OCI-LY7 (cell line): Measurements from ENCODE around the gene CHPT1. TPM values are rescaled to one million over a fixed set of nuclear protein-coding genes. Genes with fewer than 3 reads are reported as not detected.

Experiments used
- BruUV-seq: library from RNA; stranded (reverse); fragments of 400-500 nt; replicated peaks from 2 replicates; lab custom pipeline; 2021; lab: Mats Ljungman, UMichigan
- CTCF ChIA-PET: fragments of 300-600 bp; sonication (Branson Sonifier 250); formaldehyde crosslinking; loops from one replicate; lab custom pipeline; 2022; ENCODE audit warnings: antibody characterized with exemption; ENCODE audit not compliant: unreplicated experiment; lab: Charles Lee
- POLR2A ChIA-PET: fragments of 300-600 bp; sonication (Branson Sonifier 250); formaldehyde crosslinking; loops from one replicate; lab custom pipeline; 2022; ENCODE audit warnings: antibody characterized with exemption; lab: Charles Lee
- DNase-seq: peaks from one replicate; pipeline ENCODE4 v3.0.0-alpha.2; 2015; ENCODE audit warnings: low spot score
- H2AFZ ChIP-seq: fragments of 200-600 bp; sonication (generic), shearing (Covaris generic); 2 replicates; pipeline ENCODE4 v1.6.1; 2014; ENCODE audit warnings: mild to moderate bottlenecking, antibody characterized with exemption, low read length, moderate library complexity
- H3K27ac ChIP-seq: fragments of 200-600 bp; sonication (generic); 2 replicates; pipeline ENCODE4 v1.5.1; 2014; ENCODE audit warnings: mixed run types, low read depth, mild to moderate bottlenecking, moderate library complexity, low read length, inconsistent platforms; ENCODE audit not compliant: poor library complexity, severe bottlenecking
- H3K36me3 ChIP-seq: fragments of 200-600 bp; sonication (generic); 2 replicates; pipeline ENCODE4 v1.6.1; 2014; ENCODE audit warnings: mild to moderate bottlenecking, antibody characterized with exemption, low read length, moderate library complexity, mixed read lengths; ENCODE audit not compliant: insufficient read depth
- H3K4me1 ChIP-seq: fragments of 200-600 bp; sonication (generic); 2 replicates; pipeline ENCODE4 v1.5.1; 2014; ENCODE audit warnings: mild to moderate bottlenecking, low read length; ENCODE audit not compliant: insufficient read depth, poor library complexity, severe bottlenecking
- H3K4me2 ChIP-seq: fragments of 200-600 bp; sonication (generic); 2 replicates; pipeline ENCODE4 v1.6.1; 2014; ENCODE audit warnings: mild to moderate bottlenecking, low read length
- H3K4me3 ChIP-seq: fragments of 200-600 bp; sonication (generic); 2 replicates; pipeline ENCODE4 v1.5.1; 2014; ENCODE audit warnings: mild to moderate bottlenecking, low read depth, low read length; ENCODE audit not compliant: poor library complexity, severe bottlenecking
- H3K79me2 ChIP-seq: fragments of 200-600 bp; sonication (generic); 2 replicates; pipeline ENCODE4 v1.6.1; 2016; ENCODE audit warnings: low read depth, mild to moderate bottlenecking, low read length, moderate library complexity, mixed read lengths; ENCODE audit not compliant: insufficient read depth
- H3K9me2 ChIP-seq: fragments of 200-600 bp; sonication (generic); 2 replicates; pipeline ENCODE4 v1.6.1; 2016; ENCODE audit warnings: mild to moderate bottlenecking, low read length, mixed read lengths; ENCODE audit not compliant: insufficient read depth
- H3K9me3 ChIP-seq: fragments of 200-600 bp; sonication (generic); 2 replicates; pipeline ENCODE4 v1.6.1; 2014; ENCODE audit warnings: mild to moderate bottlenecking, mixed run types, low read length, mixed read lengths
- H4K20me1 ChIP-seq: fragments of 200-600 bp; sonication (generic); 2 replicates; pipeline ENCODE4 v1.6.1; 2014; ENCODE audit warnings: mild to moderate bottlenecking, antibody characterized with exemption, low read length, moderate library complexity, mixed read lengths; ENCODE audit not compliant: insufficient read depth
- CTCF ChIP-seq: fragments of 200-600 bp; sonication (generic); conservative IDR thresholded peaks from 2 replicates; pipeline ENCODE4 v1.5.1; 2014; ENCODE audit warnings: mild to moderate bottlenecking, antibody characterized with exemption, low read length, moderate library complexity, mixed read lengths
- EZH2phosphoT487 ChIP-seq: fragments of 200-600 bp; sonication (generic); IDR thresholded peaks from 2 replicates; pipeline ENCODE4 v1.6.1; 2018; ENCODE audit warnings: low read depth, borderline replicate concordance, mild to moderate bottlenecking, mixed run types, antibody characterized with exemption, low read length, moderate library complexity, mixed read lengths
- intact Hi-C: fragments of 100-400 bp; cut with micrococcal nuclease; formaldehyde crosslinking; loops from one replicate; pipeline ENCODE4 v1.10.0; 2022; ENCODE audit not compliant: unreplicated experiment
- total RNA-seq, 2 experiments: library from RNA; depleted of rRNA in 1 of 2; stranded (reverse); fragments of >200 nt in 1 of 2; shearing (Covaris generic) in 1 of 2; gene quantifications; 2 replicates each; pipeline ENCODE4 v1.2.3, GENCODE V29; 2014 to 2022

CHPT1 gene
- total RNA-seq, 2 experiments from 2014 or later, result 44.3 to 56.6 TPM

- DNase-seq, result no peak
- Histone ChIP-seq H2AFZ (no peak overlapping the region), H3K36me3 (peaks cover 6% of the 10 kb centered on the region), H4K20me1 (0 out of 2 replicates have a peak, but pooled peaks cover 3% of the 10 kb centered on the region), H3K9me3 (no peaks in the 10 kb centered on the region), H3K4me2 (no peak overlapping the region), H3K4me3 (no peak overlapping the region), H3K4me1 (peaks cover 4% of the 10 kb centered on the region), H3K79me2 (peaks cover 6% of the 10 kb centered on the region; the same call in 1 of the 2 replicates), H3K9me2 (no peaks in the 10 kb centered on the region), H3K27ac (no peak overlapping the region)
- ChIA-PET CTCF (no interaction called here), POLR2A (no interaction called here)
- no TSS peak for BruUV-seq
- intact Hi-C loops, result no loop called here
- TF ChIP-seq EZH2phosphoT487 (no peak), CTCF (no peak)
Measured at GRCh38 chr12:101714877-101715444, 17.5 kb downstream of the CHPT1 start.

- Histone ChIP-seq H3K27ac (no peak overlapping the region), H3K4me2 (no peak overlapping the region), H3K79me2 (no peaks in the 10 kb centered on the region), H3K4me1 (peaks cover 4% of the 10 kb centered on the region), H2AFZ (no peak overlapping the region), H3K9me3 (no peaks in the 10 kb centered on the region), H3K36me3 (peaks cover 11% of the 10 kb centered on the region), H4K20me1 (no peaks in the 10 kb centered on the region), H3K9me2 (no peaks in the 10 kb centered on the region), H3K4me3 (no peak overlapping the region)
- no peak for TF ChIP-seq EZH2phosphoT487
- no peak for TF ChIP-seq CTCF
- intact Hi-C loops, result no loop called here
- ChIA-PET CTCF (no interaction called here), POLR2A (interaction anchor here (1.1 to 1.4 kb wide), 3 partner anchors 11 to 15 kb away, joined by 4 read pairs; no protein-coding TSS in a partner anchor)
- no TSS peak for BruUV-seq
- no peak for DNase-seq
Measured at GRCh38 chr12:101719566-101719965, 22.1 kb downstream of the CHPT1 start.

- CTCF ChIA-PET, result no interaction called here
- BruUV-seq, result no TSS peak
- Histone ChIP-seq H3K27ac (no peak overlapping the region), H2AFZ (no peak overlapping the region), H3K4me3 (no peak overlapping the region), H3K79me2 (no peaks in the 10 kb centered on the region), H3K4me2 (no peak overlapping the region), H3K36me3 (peaks cover 16% of the 10 kb centered on the region), H3K9me2 (no peaks in the 10 kb centered on the region), H3K9me3 (no peaks in the 10 kb centered on the region), H3K4me1 (peaks cover 2% of the 10 kb centered on the region), H4K20me1 (no peaks in the 10 kb centered on the region)
- DNase-seq, result no peak
- TF ChIP-seq EZH2phosphoT487 (no peak), CTCF (no peak)
- POLR2A ChIA-PET, result interaction anchor here (1.1 to 1.4 kb wide), 3 partner anchors 12 to 16 kb away, joined by 4 read pairs; no protein-coding TSS in a partner anchor
- intact Hi-C loops, result no loop called here
Measured at GRCh38 chr12:101720118-101720517, 22.7 kb downstream of the CHPT1 start.
